NT2/D1 (cell line): ENCODE results near the gene ADGRB3.
"Not testable (repeated sequence)": the region's sequence is repeated elsewhere in the genome, so short reads cannot be mapped to it uniquely, and the experiment has no call there.

Source experiments
- DNase-seq: peaks from one replicate; pipeline ENCODE4 v3.0.0-alpha.2; 2011; ENCODE audit warnings: low read depth, low spot score
- H3K27me3 ChIP-seq: 2 replicates; pipeline ENCODE4 v1.6.0; 2011; ENCODE audit warnings: mild to moderate bottlenecking; ENCODE audit not compliant: insufficient read length, insufficient read depth
- H3K36me3 ChIP-seq: 2 replicates; pipeline ENCODE4 v1.6.1; 2011; ENCODE audit warnings: mild to moderate bottlenecking, low read length, mixed read lengths; ENCODE audit not compliant: insufficient read depth, insufficient read length
- H3K4me1 ChIP-seq: 2 replicates; pipeline ENCODE4 v1.5.1; 2011; ENCODE audit not compliant: insufficient read depth, insufficient read length
- H3K4me3 ChIP-seq: 2 replicates; pipeline ENCODE4 v1.5.1; 2011; ENCODE audit warnings: low read depth; ENCODE audit not compliant: insufficient read length
- H3K9ac ChIP-seq: 2 replicates; pipeline ENCODE4 v1.6.0; 2011; ENCODE audit warnings: low read depth; ENCODE audit not compliant: insufficient read length
- H3K9me3 ChIP-seq: 2 replicates; pipeline ENCODE4 v1.5.1; 2011; ENCODE audit warnings: mild to moderate bottlenecking, low read length; ENCODE audit not compliant: insufficient read depth
- SUZ12 ChIP-seq: IDR thresholded peaks from 2 replicates; pipeline ENCODE4 v1.6.1; 2011; ENCODE audit not compliant: insufficient read length, insufficient read depth; ENCODE audit errors: extremely low read depth
- YY1 ChIP-seq: IDR thresholded peaks from 2 replicates; pipeline ENCODE4 v1.6.1; 2011; ENCODE audit not compliant: insufficient read length, insufficient read depth
- ZNF274 ChIP-seq: IDR thresholded peaks from 2 replicates; pipeline ENCODE4 v1.6.1; 2011; ENCODE audit warnings: mild to moderate bottlenecking, low read depth, low read length

Gene ADGRB3

GRCh38 chr6:69106511-69106910 lies 471.4 kb downstream of the ADGRB3 start:
- H3K4me3 ChIP-seq = no peak overlapping the region
- TF ChIP-seq YY1 = no peak
- no peak for TF ChIP-seq SUZ12
- no peak for TF ChIP-seq ZNF274
- H3K4me1 ChIP-seq = no peaks in the 10 kb centered on the region
- no peaks in the 10 kb centered on the region for H3K9me3 ChIP-seq
- no peak for DNase-seq
- no peak overlapping the region for H3K9ac ChIP-seq
- H3K36me3 ChIP-seq = no peaks in the 10 kb centered on the region
- H3K27me3 ChIP-seq = no peaks in the 10 kb centered on the region

GRCh38 chr6:69111301-69111700 lies 476.2 kb downstream of the ADGRB3 start:
- Histone ChIP-seq H3K9me3 (no peaks in the 10 kb centered on the region), H3K27me3 (no peaks in the 10 kb centered on the region), H3K9ac (no peak overlapping the region), H3K36me3 (no peaks in the 10 kb centered on the region), H3K4me3 (no peak overlapping the region), H3K4me1 (no peaks in the 10 kb centered on the region)
- no peak for DNase-seq
- TF ChIP-seq ZNF274 = no peak
- no peak for TF ChIP-seq SUZ12
- no peak for TF ChIP-seq YY1

GRCh38 chr6:69116658-69117057 lies 481.6 kb downstream of the ADGRB3 start:
- no peak overlapping the region for H3K4me3 ChIP-seq
- no peaks in the 10 kb centered on the region for H3K4me1 ChIP-seq
- H3K27me3 ChIP-seq = no peaks in the 10 kb centered on the region
- H3K36me3 ChIP-seq = no peaks in the 10 kb centered on the region
- H3K9me3 ChIP-seq = no peaks in the 10 kb centered on the region
- no peak overlapping the region for H3K9ac ChIP-seq
- TF ChIP-seq YY1 (no peak), SUZ12 (no peak), ZNF274 (no peak)
- DNase-seq = no peak

- H3K36me3 ChIP-seq, H3K9me3 ChIP-seq, DNase-seq, H3K9ac ChIP-seq, H3K27me3 ChIP-seq, H3K4me3 ChIP-seq, H3K4me1 ChIP-seq: not testable (repeated sequence)
Measured at GRCh38 chr6:69121461-69122406, 486.7 kb downstream of the ADGRB3 start.

GRCh38 chr6:69122407-69122773 lies 487.3 kb downstream of the ADGRB3 start:
- H3K4me3 ChIP-seq = no peak overlapping the region
- H3K9ac ChIP-seq = no peak overlapping the region
- H3K27me3 ChIP-seq = no peaks in the 10 kb centered on the region
- no peaks in the 10 kb centered on the region for H3K36me3 ChIP-seq
- no peaks in the 10 kb centered on the region for H3K4me1 ChIP-seq
- DNase-seq = no peak
- no peak for TF ChIP-seq YY1
- no peak for TF ChIP-seq ZNF274
- TF ChIP-seq SUZ12 = no peak
- no peaks in the 10 kb centered on the region for H3K9me3 ChIP-seq

- no peak for TF ChIP-seq YY1
- TF ChIP-seq SUZ12 = no peak
- no peak for TF ChIP-seq ZNF274
- Histone ChIP-seq H3K4me3 (no peak overlapping the region), H3K9me3 (no peaks in the 10 kb centered on the region), H3K36me3 (no peaks in the 10 kb centered on the region), H3K4me1 (no peaks in the 10 kb centered on the region), H3K27me3 (no peaks in the 10 kb centered on the region), H3K9ac (no peak overlapping the region)
- DNase-seq = no peak
Measured at GRCh38 chr6:69128411-69128810, 493.3 kb downstream of the ADGRB3 start.

- no peak overlapping the region for H3K4me3 ChIP-seq
- H3K27me3 ChIP-seq = no peaks in the 10 kb centered on the region
- no peaks in the 10 kb centered on the region for H3K9me3 ChIP-seq
- TF ChIP-seq SUZ12 (no peak), YY1 (no peak), ZNF274 (no peak)
- H3K4me1 ChIP-seq = no peaks in the 10 kb centered on the region
- H3K36me3 ChIP-seq = no peaks in the 10 kb centered on the region
- H3K9ac ChIP-seq = no peak overlapping the region
- no peak for DNase-seq
Measured at GRCh38 chr6:69129046-69129445, 494.0 kb downstream of the ADGRB3 start.
